ENCODE results near the gene TSFM.

GRCh38 chr12:57777911-57778310 is 4.7 kb upstream of the TSFM start:
- TF ChIP-seq, protein P1, sequence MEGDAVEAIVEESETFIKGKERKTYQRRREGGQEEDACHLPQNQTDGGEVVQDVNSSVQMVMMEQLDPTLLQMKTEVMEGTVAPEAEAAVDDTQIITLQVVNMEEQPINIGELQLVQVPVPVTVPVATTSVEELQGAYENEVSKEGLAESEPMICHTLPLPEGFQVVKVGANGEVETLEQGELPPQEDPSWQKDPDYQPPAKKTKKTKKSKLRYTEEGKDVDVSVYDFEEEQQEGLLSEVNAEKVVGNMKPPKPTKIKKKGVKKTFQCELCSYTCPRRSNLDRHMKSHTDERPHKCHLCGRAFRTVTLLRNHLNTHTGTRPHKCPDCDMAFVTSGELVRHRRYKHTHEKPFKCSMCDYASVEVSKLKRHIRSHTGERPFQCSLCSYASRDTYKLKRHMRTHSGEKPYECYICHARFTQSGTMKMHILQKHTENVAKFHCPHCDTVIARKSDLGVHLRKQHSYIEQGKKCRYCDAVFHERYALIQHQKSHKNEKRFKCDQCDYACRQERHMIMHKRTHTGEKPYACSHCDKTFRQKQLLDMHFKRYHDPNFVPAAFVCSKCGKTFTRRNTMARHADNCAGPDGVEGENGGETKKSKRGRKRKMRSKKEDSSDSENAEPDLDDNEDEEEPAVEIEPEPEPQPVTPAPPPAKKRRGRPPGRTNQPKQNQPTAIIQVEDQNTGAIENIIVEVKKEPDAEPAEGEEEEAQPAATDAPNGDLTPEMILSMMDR (IDR thresholded peaks at IDR 0.05), result no peak
- TF ChIP-seq ZFX (IDR thresholded peaks at IDR 0.05; ENCODE audit: borderline replicate concordance), result no peak

Measured in 22Rv1 (cell line).